DOHH2 (cell line): Measurements from ENCODE around the gene DLG5.

Experiments used
- H3F3A ChIP-seq: fragments of 200-600 bp; sonication (generic), shearing (Covaris generic); 2 replicates; pipeline ENCODE4 v1.6.0; 2016; ENCODE audit warnings: antibody characterized with exemption, mild to moderate bottlenecking; ENCODE audit not compliant: control insufficient read depth, insufficient read depth
- H3K27ac ChIP-seq: fragments of 200-600 bp; sonication (generic); 2 replicates; pipeline ENCODE4 v1.5.1; 2014; ENCODE audit warnings: low read depth, mild to moderate bottlenecking, low read length, moderate library complexity
- H3K27me3 ChIP-seq: fragments of 200-600 bp; sonication (generic); 2 replicates; pipeline ENCODE4 v1.6.1; 2014; ENCODE audit warnings: mild to moderate bottlenecking, low read length, mixed read lengths; ENCODE audit not compliant: control insufficient read depth
- H3K36me3 ChIP-seq: fragments of 200-600 bp; sonication (generic); 2 replicates; pipeline ENCODE4 v1.6.1; 2014; ENCODE audit warnings: mild to moderate bottlenecking, low read length, moderate library complexity, mixed read lengths; ENCODE audit not compliant: control insufficient read depth
- H3K4me1 ChIP-seq: fragments of 200-600 bp; sonication (generic); 2 replicates; pipeline ENCODE4 v1.6.1; 2014; ENCODE audit warnings: mild to moderate bottlenecking, low read length, mixed read lengths; ENCODE audit not compliant: control insufficient read depth
- H3K4me2 ChIP-seq: fragments of 200-600 bp; sonication (generic); 2 replicates; pipeline ENCODE4 v1.6.0; 2014; ENCODE audit warnings: mild to moderate bottlenecking, low read length, moderate library complexity
- H3K4me3 ChIP-seq: fragments of 200-600 bp; sonication (generic); 2 replicates; pipeline ENCODE4 v1.5.1; 2014; ENCODE audit warnings: mild to moderate bottlenecking, low read length, mixed read lengths
- H3K79me2 ChIP-seq: fragments of 200-600 bp; sonication (generic); 2 replicates; pipeline ENCODE4 v1.6.1; 2014; ENCODE audit warnings: mild to moderate bottlenecking, low read length, mixed read lengths; ENCODE audit not compliant: control insufficient read depth
- H3K9me2 ChIP-seq: fragments of 200-600 bp; sonication (generic); replicated peaks from 2 replicates; pipeline ENCODE4 v1.6.1; 2014; ENCODE audit warnings: mild to moderate bottlenecking, low read length, mixed read lengths; ENCODE audit not compliant: control insufficient read depth
- H3K9me3 ChIP-seq: fragments of 200-600 bp; sonication (generic); 2 replicates; pipeline ENCODE4 v1.6.1; 2014; ENCODE audit warnings: antibody characterized with exemption, low read length, mixed read lengths; ENCODE audit not compliant: control insufficient read depth, insufficient read depth
- H4K20me1 ChIP-seq: fragments of 200-600 bp; sonication (generic); 2 replicates; pipeline ENCODE4 v1.6.0; 2014; ENCODE audit warnings: low read depth, mild to moderate bottlenecking, antibody characterized with exemption, low read length, moderate library complexity; ENCODE audit not compliant: control insufficient read depth, insufficient read depth
- EZH2phosphoT487 ChIP-seq: fragments of 200-600 bp; sonication (generic); IDR thresholded peaks from 2 replicates; pipeline ENCODE4 v1.6.1; 2017; ENCODE audit warnings: borderline replicate concordance, mild to moderate bottlenecking, antibody characterized with exemption, low read length, moderate library complexity, mixed read lengths
- TF ChIP-seq, protein P1 (sequence below): fragments of 200-600 bp; sonication (generic); IDR thresholded peaks from one replicate; pipeline ENCODE4 v1.5.1; 2014; ENCODE audit warnings: antibody characterized with exemption, mild to moderate bottlenecking, low read depth, low read length; ENCODE audit not compliant: poor library complexity, severe bottlenecking

The DLG5 gene

DNA sequence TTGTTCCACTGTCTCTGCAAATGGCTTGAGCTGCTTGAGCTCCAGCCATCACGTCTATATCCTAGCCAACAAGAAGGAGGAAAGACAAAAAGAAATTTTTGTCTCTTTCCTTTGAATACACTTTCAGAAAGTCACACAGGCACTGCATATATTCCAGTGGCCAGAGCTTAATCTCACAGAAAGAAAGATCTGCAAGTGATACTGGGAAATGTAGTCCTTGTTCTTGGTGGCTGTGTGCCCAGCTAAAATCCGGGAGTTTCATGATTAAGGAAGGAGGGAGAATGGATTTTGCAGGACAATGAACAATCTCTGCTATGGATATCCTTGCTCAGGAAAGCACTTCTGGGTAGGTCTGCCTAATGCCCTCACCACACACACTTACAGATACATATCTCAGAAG, 19.5 kb upstream of the DLG5 start:
- Histone ChIP-seq H3K4me2 (no peak overlapping the region), H3K9me2 (no peaks in the 10 kb centered on the region), H4K20me1 (no peaks in the 10 kb centered on the region), H3K27ac (no peak overlapping the region), H3K36me3 (no peaks in the 10 kb centered on the region), H3K4me3 (no peak overlapping the region), H3K79me2 (no peaks in the 10 kb centered on the region), H3F3A (no peaks in the 10 kb centered on the region), H3K4me1 (no peaks in the 10 kb centered on the region), H3K9me3 (peaks cover 2% of the 10 kb centered on the region; the same call in 1 of the 2 replicates), H3K27me3 (no peaks in the 10 kb centered on the region)
- no peak for TF ChIP-seq EZH2phosphoT487
- TF ChIP-seq, protein P1, sequence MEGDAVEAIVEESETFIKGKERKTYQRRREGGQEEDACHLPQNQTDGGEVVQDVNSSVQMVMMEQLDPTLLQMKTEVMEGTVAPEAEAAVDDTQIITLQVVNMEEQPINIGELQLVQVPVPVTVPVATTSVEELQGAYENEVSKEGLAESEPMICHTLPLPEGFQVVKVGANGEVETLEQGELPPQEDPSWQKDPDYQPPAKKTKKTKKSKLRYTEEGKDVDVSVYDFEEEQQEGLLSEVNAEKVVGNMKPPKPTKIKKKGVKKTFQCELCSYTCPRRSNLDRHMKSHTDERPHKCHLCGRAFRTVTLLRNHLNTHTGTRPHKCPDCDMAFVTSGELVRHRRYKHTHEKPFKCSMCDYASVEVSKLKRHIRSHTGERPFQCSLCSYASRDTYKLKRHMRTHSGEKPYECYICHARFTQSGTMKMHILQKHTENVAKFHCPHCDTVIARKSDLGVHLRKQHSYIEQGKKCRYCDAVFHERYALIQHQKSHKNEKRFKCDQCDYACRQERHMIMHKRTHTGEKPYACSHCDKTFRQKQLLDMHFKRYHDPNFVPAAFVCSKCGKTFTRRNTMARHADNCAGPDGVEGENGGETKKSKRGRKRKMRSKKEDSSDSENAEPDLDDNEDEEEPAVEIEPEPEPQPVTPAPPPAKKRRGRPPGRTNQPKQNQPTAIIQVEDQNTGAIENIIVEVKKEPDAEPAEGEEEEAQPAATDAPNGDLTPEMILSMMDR = no peak

DNA sequence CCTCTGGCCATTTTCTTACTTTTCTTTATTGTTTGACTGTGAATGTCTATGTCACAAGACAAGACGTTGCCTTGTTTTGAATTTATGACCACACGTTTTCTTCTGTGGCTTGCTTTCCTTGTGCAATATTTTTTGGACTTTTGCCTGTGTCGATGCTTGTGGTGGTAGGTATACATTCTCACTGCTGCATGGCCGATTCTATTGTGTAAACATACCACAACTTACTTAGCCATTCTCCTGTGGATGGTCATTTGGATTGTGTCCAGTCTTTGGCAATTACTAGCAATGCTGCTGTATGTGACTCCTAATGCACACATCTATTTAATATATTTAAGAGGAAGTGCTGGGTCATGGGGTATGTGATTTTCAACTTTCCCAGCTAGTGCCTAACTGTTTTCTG, 18.0 kb upstream of the DLG5 start:
- TF ChIP-seq EZH2phosphoT487 = no peak
- TF ChIP-seq, protein P1 = no peak
- H3K79me2 ChIP-seq = no peaks in the 10 kb centered on the region
- no peak overlapping the region for H3K27ac ChIP-seq
- H3K4me2 ChIP-seq = no peak overlapping the region
- no peaks in the 10 kb centered on the region for H3K9me3 ChIP-seq
- no peaks in the 10 kb centered on the region for H3K36me3 ChIP-seq
- H3K9me2 ChIP-seq = no peaks in the 10 kb centered on the region
- H3F3A ChIP-seq = no peaks in the 10 kb centered on the region
- no peak overlapping the region for H3K4me3 ChIP-seq
- no peaks in the 10 kb centered on the region for H3K27me3 ChIP-seq
- no peaks in the 10 kb centered on the region for H3K4me1 ChIP-seq
- H4K20me1 ChIP-seq = no peaks in the 10 kb centered on the region

DNA sequence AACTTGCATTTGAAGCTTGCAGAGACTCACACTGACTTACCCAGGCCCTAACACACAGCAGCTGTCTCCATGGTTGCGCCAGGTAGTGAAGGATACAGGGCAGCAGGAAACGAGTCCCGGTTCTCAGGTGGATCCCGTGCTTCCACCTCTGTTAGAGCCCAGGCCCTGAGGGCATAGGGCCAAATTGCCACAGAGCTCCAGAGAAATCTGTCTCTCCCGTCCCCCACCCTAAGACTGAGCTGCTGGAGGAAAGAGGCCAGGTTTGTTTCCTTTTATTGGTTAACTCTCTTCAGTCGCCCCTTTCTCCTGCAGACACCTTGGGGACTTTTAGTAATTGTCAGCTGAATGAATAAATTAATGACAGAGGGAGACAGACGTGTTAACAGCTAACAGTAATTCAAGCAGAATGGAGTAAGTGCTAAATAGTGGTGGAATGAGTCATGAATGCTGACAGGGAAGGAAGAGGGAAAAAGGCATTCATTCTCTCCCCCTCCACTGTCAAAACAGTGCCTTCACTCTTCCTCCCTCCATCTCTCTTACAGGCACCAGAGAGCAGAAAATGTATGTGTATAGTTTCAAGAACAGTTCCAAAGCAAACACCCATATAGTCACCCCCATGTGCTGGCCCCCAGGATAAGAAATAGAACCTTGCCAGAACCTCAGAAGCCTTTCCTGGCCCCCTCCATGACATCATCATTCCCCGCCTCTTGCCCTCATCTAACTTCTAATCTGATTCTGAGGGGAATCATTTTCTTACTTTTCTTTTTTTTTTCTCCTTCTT, 16.8 kb upstream of the DLG5 start:
- Histone ChIP-seq H3K4me3 (no peak overlapping the region), H3K27ac (no peak overlapping the region), H3K36me3 (no peaks in the 10 kb centered on the region), H4K20me1 (no peaks in the 10 kb centered on the region), H3K4me1 (no peaks in the 10 kb centered on the region), H3K4me2 (no peak overlapping the region), H3K9me2 (no peaks in the 10 kb centered on the region), H3K79me2 (no peaks in the 10 kb centered on the region), H3K27me3 (no peaks in the 10 kb centered on the region), H3K9me3 (no peaks in the 10 kb centered on the region), H3F3A (no peaks in the 10 kb centered on the region)
- TF ChIP-seq, protein P1 = no peak
- no peak for TF ChIP-seq EZH2phosphoT487
